Epithelial cell of esophagus (primary cell): ENCODE results near the gene HASPIN.

ENCODE experiments used
- DNase-seq: peaks from one replicate; pipeline ENCODE4 v3.0.0; 2010; ENCODE audit warnings: low read depth
- H3K4me3 ChIP-seq: 2 replicates; pipeline ENCODE4 v1.5.1; 2011; ENCODE audit warnings: mild to moderate bottlenecking, low read length, control low read depth
- TF ChIP-seq, protein P1 (sequence below): IDR thresholded peaks from 2 replicates; pipeline ENCODE4 v1.5.1; 2011; ENCODE audit warnings: low read depth, mild to moderate bottlenecking, low read length, control low read depth, inconsistent platforms; ENCODE audit not compliant: insufficient read depth; ENCODE audit errors: missing control alignments

Gene HASPIN

DNA sequence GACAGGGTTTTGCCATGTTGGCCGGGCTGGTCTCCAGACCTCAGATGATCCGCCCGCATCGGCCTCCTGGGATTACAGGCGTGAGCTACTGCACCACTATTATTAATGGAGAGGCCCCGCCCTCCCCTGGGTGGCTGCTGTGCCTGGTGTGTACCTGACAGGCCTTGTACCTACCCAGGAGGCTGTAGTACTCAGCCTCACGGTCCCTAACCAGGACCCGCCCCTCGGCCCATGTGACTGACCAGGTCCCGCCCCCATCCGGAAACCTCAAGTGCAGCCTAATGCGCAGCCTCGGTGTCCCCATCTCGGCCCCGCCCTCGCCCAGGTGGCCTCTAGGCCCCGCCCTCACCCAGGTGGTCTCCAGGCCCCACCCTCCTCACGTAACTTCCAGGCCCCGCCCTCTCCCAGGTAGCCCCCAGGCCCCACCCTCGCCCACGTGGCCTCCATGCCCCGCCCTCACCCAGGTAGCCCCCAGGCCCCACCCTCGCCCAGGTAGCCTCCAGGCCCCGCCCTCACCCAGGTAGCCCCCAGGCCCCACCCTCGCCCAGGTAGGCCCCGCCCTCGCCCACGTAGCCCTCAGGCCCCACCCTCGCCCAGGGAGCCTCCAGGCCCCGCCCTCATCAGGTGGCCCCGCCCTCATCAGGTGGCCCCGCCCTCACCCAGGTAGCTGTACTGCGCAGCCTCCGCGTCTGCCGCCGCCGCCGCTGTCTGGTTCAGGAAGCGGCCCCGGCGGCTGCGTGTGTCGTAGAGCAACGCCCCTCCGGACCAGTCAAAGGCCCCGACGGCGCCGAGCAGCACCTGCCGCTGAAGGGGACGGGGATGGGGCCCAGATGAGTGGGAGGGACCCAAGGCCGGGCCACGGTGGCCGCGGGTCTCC is 31.0 kb downstream of the HASPIN start:
- TF ChIP-seq, protein P1, sequence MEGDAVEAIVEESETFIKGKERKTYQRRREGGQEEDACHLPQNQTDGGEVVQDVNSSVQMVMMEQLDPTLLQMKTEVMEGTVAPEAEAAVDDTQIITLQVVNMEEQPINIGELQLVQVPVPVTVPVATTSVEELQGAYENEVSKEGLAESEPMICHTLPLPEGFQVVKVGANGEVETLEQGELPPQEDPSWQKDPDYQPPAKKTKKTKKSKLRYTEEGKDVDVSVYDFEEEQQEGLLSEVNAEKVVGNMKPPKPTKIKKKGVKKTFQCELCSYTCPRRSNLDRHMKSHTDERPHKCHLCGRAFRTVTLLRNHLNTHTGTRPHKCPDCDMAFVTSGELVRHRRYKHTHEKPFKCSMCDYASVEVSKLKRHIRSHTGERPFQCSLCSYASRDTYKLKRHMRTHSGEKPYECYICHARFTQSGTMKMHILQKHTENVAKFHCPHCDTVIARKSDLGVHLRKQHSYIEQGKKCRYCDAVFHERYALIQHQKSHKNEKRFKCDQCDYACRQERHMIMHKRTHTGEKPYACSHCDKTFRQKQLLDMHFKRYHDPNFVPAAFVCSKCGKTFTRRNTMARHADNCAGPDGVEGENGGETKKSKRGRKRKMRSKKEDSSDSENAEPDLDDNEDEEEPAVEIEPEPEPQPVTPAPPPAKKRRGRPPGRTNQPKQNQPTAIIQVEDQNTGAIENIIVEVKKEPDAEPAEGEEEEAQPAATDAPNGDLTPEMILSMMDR: no peak
- H3K4me3 ChIP-seq: peak overlapping the region; percentile 63
- DNase-seq: peak; percentile 99

DNA sequence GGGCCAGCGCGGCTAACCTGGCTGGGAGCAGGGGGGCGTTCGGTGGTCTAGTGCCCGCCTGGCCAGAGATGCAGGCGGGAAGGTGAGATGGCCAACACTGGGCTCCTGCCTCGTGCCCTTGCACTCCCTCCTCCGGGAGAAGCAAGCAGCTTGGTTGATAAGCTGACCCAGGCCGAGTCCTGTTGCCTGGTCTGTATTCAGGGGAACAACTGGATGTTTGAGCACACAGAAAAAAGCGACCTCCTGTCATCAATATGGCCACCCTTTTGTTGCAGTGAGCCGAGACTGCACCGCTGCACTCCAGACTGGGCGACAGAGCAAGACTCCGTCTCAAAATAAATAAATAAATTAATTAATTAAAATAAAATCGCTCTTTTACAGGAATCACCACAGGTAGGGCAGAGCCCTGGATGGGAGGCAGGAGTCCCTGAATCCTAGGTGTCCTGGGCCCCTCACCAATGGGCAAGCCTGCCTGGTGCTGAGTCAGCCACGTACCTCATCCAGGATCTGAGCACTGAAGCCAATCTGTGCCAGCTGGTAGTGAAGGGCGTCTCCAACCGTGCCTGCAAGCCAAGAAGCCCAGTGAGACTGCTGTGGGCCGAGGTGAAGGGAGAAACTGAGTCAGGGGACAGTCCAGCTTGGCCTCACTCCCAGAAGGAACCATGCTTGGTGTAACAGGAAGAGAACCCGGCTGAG is 31.8 kb downstream of the HASPIN start:
- TF ChIP-seq, protein P1: no peak
- H3K4me3 ChIP-seq: peak overlapping the region; percentile 63
- peak; percentile 17 for DNase-seq

DNA sequence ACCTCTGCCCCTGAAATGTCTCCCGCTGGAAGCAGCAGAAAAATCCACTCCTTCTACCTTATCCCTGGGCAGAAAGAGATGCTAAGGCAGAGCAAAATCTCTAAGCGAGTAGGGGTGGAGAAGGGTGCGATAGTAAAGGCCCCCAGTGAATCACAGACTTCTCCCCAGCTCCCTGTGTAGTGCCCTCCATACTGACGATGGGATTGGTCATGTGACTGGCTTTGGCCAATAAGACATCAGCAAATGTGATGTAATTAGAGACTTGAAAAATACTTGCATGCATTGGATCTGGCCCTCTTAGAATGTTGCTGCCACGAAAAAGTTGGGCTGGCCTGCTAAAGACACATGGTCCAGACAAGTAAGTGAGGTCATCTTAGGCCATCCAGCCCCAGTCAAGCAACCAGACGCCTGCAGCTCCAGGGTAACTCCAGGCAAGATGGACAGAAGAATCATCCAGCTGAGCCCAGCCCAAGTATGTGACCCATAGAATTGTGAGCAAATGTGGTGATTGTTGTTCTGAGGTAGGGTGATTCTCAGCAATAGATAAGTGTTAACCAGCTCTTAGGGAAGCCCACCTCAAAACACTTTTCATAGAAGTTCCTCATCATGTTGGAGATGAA is 36.0 kb downstream of the HASPIN start:
- no peak for DNase-seq
- no peak overlapping the region for H3K4me3 ChIP-seq
- TF ChIP-seq, protein P1: no peak

DNA sequence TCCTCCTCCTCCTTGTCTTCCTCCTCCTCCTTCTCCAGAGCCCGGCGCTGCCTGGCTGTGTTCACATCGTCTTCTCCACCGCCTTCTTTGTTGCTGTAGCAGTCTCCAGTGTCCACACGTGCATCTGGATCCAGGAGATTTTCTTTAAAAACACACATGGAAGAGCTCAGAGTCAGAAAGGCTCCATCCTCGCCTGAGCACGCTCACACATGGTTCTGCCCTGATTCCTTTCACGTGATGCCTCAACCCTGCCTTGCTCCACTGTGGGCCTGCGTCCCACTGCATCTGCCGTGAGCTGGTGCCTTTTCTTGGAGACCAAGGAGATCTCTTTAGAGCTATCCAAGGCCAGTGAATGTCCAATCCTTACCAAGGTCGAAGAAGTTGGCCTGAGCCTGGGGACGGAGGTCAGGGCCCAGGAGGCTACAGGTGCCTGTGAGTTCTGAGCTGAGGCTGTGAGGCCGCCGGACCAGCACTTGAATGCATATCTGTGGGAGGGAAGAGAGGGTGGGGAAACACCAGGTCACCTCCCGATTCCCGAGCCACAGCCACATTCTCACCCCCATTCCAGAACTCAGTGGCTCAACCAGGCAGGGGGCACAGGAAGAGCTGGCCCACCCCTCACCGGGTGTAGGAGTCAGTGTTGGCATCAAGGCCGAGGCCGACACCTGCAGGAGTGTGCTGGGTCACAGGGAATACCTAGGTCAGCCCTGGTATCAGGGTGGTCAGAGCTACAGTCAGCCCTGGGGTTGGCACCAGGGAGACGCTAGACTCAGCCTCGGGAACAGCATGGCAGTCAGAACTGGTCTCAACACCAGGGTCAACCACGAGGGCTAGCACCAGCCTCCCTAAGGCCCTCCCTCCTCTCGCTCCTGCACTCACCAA is 37.6 kb downstream of the HASPIN start:
- TF ChIP-seq, protein P1: no peak
- DNase-seq: no peak
- H3K4me3 ChIP-seq: no peak overlapping the region

DNA sequence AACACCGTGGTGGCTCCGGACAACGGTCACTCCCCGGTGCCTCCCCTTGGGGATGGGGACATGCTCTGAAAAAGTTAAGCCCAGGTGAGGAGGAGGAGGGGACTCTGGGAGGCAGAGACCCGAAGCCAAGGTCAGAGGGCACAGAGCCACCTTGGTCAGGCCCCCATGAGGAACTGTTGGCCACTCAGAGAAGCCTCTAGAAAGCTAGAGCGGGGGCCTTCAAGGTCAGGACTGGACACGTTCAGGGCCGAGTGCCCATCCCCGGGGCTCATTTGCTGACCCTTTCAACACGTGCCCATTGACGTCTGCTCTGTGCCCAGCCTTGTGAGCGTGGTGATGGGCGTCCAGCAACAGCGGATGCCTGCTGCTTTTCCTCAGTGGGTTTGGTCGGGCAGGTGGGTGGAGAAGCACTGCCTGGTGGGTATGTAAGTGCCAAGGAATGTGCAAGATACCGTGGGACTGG is 38.2 kb downstream of the HASPIN start:
- TF ChIP-seq, protein P1: no peak
- DNase-seq: no peak
- H3K4me3 ChIP-seq: no peak overlapping the region
